MM.1S (cell line): Measurements from ENCODE around the gene HMG20A.

Experiments
- CTCF ChIP-seq: fragments of 300-600 bp; sonication (generic); IDR thresholded peaks from 2 replicates; pipeline ENCODE4 v1.5.1; 2016; ENCODE audit warnings: antibody characterized with exemption, low read length, mixed read lengths
- EZH2phosphoT487 ChIP-seq: fragments of 300-600 bp; sonication (generic); IDR thresholded peaks from 2 replicates; pipeline ENCODE4 v1.6.1; 2018; ENCODE audit warnings: antibody characterized with exemption, low read length

- TF ChIP-seq EZH2phosphoT487: no peak
- TF ChIP-seq CTCF: no peak
Observed at GRCh38 chr15:77386626-77387025, 34.1 kb upstream of the HMG20A start.
